Measurements from ENCODE around the gene MYH16. TPM values are rescaled to one million over a fixed set of nuclear protein-coding genes. Genes with fewer than 3 reads are reported as not detected.
"Not testable (repeated sequence)": the region's sequence is repeated elsewhere in the genome, so short reads cannot be mapped to it uniquely, and the experiment has no call there.

The MYH16 gene
- polyA plus RNA-seq, 3 donors, result 0.06 to 0.39 (median 0.31) TPM

- no peak for DNase-seq
Observed at GRCh38 chr7:99305473-99306260, 33.0 kb downstream of the MYH16 start.

- DNase-seq, result no peak
Observed at GRCh38 chr7:99308461-99309074, 35.9 kb downstream of the MYH16 start.

- no peak for DNase-seq
Observed at GRCh38 chr7:99309111-99309510, 36.5 kb downstream of the MYH16 start.

GRCh38 chr7:99310004-99310403 is 37.4 kb downstream of the MYH16 start:
- no peak for DNase-seq

- DNase-seq, result no peak
Observed at GRCh38 chr7:99311702-99312101, 39.1 kb downstream of the MYH16 start.

GRCh38 chr7:99312316-99313203 is 39.9 kb downstream of the MYH16 start:
- DNase-seq, result peak; percentile 45

- no peak for DNase-seq
Observed at GRCh38 chr7:99313204-99313573, 40.5 kb downstream of the MYH16 start.

- no peak for DNase-seq
Observed at GRCh38 chr7:99314504-99314903, 41.9 kb downstream of the MYH16 start.

- DNase-seq, result no peak
Observed at GRCh38 chr7:99320371-99320770, 47.7 kb downstream of the MYH16 start.

GRCh38 chr7:99322659-99323058 is 50.0 kb downstream of the MYH16 start:
- DNase-seq, result not testable (repeated sequence)

GRCh38 chr7:99324559-99324958 is 51.9 kb downstream of the MYH16 start:
- no peak for DNase-seq

- DNase-seq, result peak; percentile 16
Observed at GRCh38 chr7:99325001-99325493, 52.4 kb downstream of the MYH16 start.

- DNase-seq, result peak; percentile 93
Observed at GRCh38 chr7:99325592-99326407, 53.2 kb downstream of the MYH16 start, which contains the start of gene ARPC1A. Gene ARPC1A, plus strand, starts transcription at chr7:99325898. Its CDS starts 7,456 bp downstream, at chr7:99333354.

GRCh38 chr7:99326408-99326782 is 53.8 kb downstream of the MYH16 start:
- DNase-seq, result no peak

- DNase-seq, result not testable (repeated sequence)
Observed at GRCh38 chr7:99330314-99330961, 57.8 kb downstream of the MYH16 start.

GRCh38 chr7:99331002-99331401 is 58.4 kb downstream of the MYH16 start:
- no peak for DNase-seq

- DNase-seq, result no peak
Observed at GRCh38 chr7:99339595-99339994, 67.0 kb downstream of the MYH16 start.

GRCh38 chr7:99340659-99341058 is 68.0 kb downstream of the MYH16 start:
- DNase-seq, result no peak

GRCh38 chr7:99344061-99344647 is 71.5 kb downstream of the MYH16 start:
- no peak for DNase-seq

GRCh38 chr7:99350641-99351040 is 78.0 kb downstream of the MYH16 start:
- DNase-seq, result not testable (repeated sequence)

Data from renal pelvis (tissue), 4 donors.